VCaP (cell line): ENCODE results near the gene FREM1.

Experiments used
- H3K27ac ChIP-seq: fragments of 450-650 bp; 2 replicates; pipeline ENCODE4 v1.5.1; 2017
- TF ChIP-seq, protein P1 (sequence below): fragments of 450-650 bp; conservative IDR thresholded peaks from 2 replicates; pipeline ENCODE4 v1.5.1; 2017; ENCODE audit warnings: mild to moderate bottlenecking, moderate library complexity

FREM1 gene

DNA sequence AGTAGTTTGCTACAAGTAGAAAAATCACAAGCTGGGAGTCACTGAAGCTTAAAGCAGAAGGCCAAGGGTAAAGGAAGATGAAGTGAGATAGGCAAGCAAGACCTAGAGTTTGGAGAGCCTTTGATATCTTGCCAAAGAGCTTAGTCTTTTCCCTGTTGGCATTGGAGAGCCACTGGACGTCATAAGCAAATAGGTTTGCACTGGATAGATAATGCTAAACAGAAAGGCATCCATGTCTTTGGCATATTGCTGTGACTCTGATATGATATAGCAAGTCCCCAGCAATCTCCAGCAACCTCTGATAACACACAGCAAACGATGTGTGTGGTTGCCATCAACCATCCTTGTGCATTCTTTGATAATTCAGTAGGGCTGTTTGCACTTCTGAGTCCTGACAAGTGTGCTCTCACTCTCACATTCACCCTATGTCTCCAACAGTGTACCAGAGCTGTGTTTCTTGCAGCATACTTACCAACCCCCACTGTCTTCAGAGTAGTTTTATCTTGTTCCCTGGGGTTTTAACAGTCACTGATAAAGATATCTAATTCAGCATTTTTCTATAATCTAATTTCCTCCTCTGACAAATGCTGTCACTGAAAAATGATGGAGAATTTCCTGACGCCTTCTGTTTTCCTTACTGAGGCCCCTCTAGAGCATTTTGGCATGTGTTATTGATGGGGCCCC, 16.9 kb upstream of the FREM1 start:
- TF ChIP-seq, protein P1, sequence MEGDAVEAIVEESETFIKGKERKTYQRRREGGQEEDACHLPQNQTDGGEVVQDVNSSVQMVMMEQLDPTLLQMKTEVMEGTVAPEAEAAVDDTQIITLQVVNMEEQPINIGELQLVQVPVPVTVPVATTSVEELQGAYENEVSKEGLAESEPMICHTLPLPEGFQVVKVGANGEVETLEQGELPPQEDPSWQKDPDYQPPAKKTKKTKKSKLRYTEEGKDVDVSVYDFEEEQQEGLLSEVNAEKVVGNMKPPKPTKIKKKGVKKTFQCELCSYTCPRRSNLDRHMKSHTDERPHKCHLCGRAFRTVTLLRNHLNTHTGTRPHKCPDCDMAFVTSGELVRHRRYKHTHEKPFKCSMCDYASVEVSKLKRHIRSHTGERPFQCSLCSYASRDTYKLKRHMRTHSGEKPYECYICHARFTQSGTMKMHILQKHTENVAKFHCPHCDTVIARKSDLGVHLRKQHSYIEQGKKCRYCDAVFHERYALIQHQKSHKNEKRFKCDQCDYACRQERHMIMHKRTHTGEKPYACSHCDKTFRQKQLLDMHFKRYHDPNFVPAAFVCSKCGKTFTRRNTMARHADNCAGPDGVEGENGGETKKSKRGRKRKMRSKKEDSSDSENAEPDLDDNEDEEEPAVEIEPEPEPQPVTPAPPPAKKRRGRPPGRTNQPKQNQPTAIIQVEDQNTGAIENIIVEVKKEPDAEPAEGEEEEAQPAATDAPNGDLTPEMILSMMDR: no peak
- no peak overlapping the region for H3K27ac ChIP-seq

DNA sequence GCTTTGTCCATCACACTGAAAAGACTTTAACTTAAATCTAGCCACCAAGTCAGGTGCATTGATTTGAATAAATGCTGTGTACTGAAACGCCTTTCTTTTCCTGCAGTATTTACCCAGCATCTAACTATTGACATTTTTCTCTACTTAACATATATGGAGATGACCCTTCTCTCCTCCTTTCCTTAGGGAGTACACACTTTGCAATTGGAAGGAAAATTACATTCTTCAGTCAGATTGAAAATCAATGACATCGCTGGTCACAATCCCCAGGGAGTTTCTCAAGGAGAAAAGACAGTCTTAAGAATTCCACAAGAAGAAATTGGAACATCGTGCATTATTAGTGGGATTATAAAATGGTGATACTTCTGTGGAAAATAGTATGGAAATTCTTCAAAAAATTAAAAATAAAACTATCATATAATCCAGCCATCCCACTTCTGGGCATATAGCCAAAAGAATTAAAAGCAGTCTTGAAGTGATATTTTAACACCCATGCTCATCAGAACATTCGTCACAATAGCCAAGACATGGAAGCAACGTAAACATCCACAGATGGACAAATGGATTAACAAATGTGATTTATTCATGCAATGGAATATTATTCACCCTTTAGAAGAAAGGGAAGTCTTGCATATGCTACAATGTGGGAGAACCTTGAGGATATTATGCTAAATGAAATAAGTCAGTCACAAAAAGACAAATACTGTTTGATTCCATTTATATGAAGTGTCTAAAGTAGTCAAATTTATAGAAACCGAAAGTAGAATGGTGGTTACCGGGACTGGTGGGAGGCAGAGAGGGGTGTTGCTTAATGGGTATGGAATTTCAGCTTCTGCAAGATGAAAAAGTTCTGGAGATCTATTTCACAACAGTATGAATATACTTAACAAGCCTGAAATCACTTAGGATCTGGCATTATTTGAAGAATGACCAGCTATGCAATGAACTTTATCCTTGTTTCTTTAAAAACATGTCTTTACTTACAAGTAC, 14.3 kb upstream of the FREM1 start:
- TF ChIP-seq, protein P1: no peak
- no peak overlapping the region for H3K27ac ChIP-seq

DNA sequence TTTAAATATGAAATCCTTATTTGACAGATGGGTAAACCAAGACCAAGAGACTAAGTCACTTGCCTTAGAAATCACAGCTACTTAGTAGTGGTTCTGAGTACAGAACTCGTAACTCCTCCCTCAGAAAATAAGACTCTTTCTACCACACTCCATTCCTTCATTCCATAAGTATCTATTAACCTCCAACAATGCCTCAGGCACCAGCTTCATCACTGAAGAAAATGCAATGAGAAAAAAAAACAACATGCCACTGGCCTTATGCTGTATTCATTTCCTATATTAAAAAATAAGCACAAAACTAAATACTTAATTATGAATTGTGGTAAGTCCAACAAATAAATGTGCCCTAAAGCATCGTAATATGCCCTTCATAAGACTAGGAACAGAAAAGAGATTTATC, 13.5 kb upstream of the FREM1 start:
- no peak overlapping the region for H3K27ac ChIP-seq
- TF ChIP-seq, protein P1: no peak

DNA sequence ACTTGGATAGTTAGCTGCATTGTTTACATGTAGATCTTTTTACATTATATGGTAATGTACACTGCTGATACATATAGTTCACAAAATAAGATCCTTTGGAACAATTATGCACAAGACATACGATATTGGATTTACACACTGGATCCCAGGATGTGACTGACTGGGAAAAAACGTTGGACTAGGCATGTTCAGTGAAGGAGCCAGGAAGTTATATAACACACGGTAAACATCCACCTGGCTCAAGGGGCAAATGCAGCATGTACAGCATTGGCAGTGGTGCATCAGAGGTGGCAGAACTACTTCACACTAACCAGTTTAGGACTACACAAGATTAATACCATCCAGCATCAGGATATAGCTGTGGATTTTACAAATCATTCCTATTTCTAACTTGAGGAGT, 10.6 kb upstream of the FREM1 start:
- H3K27ac ChIP-seq: peak overlapping the region; percentile 45

DNA sequence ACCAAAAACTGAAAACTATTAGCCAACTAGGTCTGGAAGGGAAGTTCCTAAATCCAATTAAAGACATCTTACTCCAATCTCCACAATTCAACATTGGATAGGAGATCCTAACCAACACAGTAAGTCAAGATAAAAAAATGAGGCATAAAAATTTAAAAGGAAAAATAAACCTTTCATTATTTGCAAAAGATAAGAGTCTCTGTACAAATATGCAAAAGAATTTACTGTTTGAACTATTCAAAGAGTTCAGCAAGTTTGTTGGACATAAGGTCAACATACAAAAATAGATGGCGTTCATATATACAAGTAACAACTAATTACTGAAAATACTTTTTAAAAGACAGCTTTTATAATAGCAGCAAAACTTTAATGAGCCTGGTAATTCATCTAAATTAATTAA, 3.1 kb upstream of the FREM1 start:
- H3K27ac ChIP-seq: no peak overlapping the region
- TF ChIP-seq, protein P1: no peak

DNA sequence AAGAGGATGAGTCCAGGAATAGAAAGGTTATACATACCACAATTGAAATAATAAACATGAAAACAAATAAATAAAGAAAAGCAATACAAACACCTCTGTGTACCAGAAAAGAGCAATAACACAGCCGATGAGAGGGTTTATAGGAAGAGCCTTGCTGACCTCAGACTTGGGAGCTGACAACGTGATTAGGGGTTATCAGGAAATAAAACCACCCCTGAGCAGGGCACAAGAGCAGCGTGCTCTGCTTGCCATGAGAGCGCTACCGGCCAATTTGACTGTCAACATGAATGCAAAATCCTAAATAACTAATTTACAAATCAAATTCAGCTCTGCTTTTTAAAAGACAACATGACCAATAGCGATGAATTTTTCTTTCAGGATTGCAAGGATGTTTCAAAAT, 2.6 kb upstream of the FREM1 start:
- TF ChIP-seq, protein P1: no peak
- H3K27ac ChIP-seq: peak overlapping the region; percentile 11; the same call in 1 of the 2 replicates

DNA sequence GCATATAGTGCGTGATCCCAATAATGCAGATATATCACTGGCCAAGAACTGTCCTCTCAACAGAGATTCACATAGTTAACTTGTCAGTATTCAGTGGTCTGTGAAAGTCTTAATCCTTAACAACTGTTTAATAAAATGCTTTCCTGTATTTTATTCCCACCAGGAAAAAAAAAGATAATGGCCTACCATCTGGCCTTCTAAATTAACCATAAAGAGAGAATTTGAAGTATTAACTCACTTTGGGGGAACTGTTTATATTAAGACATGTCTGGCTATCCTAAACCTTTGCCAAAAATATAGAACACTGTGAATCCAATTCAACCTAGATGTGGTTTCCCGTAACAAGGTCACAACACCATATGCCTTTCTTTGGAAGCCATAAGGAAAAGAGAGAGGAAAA, 818 bp upstream of the FREM1 start:
- TF ChIP-seq, protein P1: no peak

More for the DNA sequence above, 818 bp upstream of the FREM1 start:
- peak overlapping the region; percentile 84 for H3K27ac ChIP-seq
